C4-2B (cell line): ENCODE data around the gene KCNMA1.

ENCODE experiments used
- CTCF ChIP-seq: fragments of 450-650 bp; conservative IDR thresholded peaks from 2 replicates; pipeline ENCODE4 v1.5.1; 2017; ENCODE audit warnings: mild to moderate bottlenecking
- ZFX ChIP-seq: fragments of 450-650 bp; IDR thresholded peaks from 2 replicates; pipeline ENCODE4 v1.6.1; 2017

- TF ChIP-seq CTCF (no peak), ZFX (no peak)
These were observed 422.8 kb downstream of the KCNMA1 start for GRCh38 chr10:77214799-77215198.
